CD14-positive monocyte (primary cell): ENCODE results near the gene EME1. TPM values are rescaled to one million over a fixed set of nuclear protein-coding genes. Genes with fewer than 3 reads are reported as not detected.

Experiments used
- DNase-seq, 3 donors: peaks; one replicate each; pipeline ENCODE4 v3.0.0-alpha.2; 2011 to 2022
- H2AFZ ChIP-seq: 2 replicates; pipeline ENCODE4 v1.6.0; 2012; ENCODE audit warnings: mild to moderate bottlenecking, low read depth, low read length, inconsistent platforms; ENCODE audit not compliant: insufficient read depth, poor library complexity, severe bottlenecking
- H3K27ac ChIP-seq, 2 donors: 1 replicate in 1 of 2; 2 replicates in 1 of 2; pipeline ENCODE4 v1.5.1; 2012 to 2013; ENCODE audit warnings: low read length in 2 of 2, control low read depth in 1 of 2, inconsistent platforms in 1 of 2, low read depth in 1 of 2, mild to moderate bottlenecking in 1 of 2
- H3K27me3 ChIP-seq, 2 donors: one replicate each; pipeline versions ENCODE4 v1.6.0 to v1.6.1; 2011 to 2013; ENCODE audit warnings: low read length in 2 of 2; ENCODE audit not compliant: control insufficient read depth in 2 of 2, insufficient read depth in 2 of 2
- H3K36me3 ChIP-seq, 2 donors: replicated peaks in 1 of 2; 1 replicate in 1 of 2; 2 replicates in 1 of 2; pipeline versions ENCODE4 v1.5.1 to v1.6.1; 2012 to 2013; ENCODE audit warnings: low read length in 2 of 2, control low read depth in 1 of 2, inconsistent platforms in 1 of 2, mild to moderate bottlenecking in 1 of 2; ENCODE audit not compliant: insufficient read depth in 2 of 2, control insufficient read depth in 1 of 2
- H3K4me1 ChIP-seq, 2 donors: 1 replicate in 1 of 2; 2 replicates in 1 of 2; pipeline versions ENCODE4 v1.5.1 to v1.6.1; 2012 to 2013; ENCODE audit warnings: low read length in 2 of 2, control low read depth in 1 of 2, inconsistent platforms in 1 of 2, mild to moderate bottlenecking in 1 of 2, moderate library complexity in 1 of 2; ENCODE audit not compliant: insufficient read depth in 2 of 2, control insufficient read depth in 1 of 2
- H3K4me2 ChIP-seq: replicated peaks from 2 replicates; pipeline ENCODE3; 2012; ENCODE audit warnings: low read length, moderate library complexity, mild to moderate bottlenecking; ENCODE audit not compliant: poor library complexity, severe bottlenecking; ENCODE audit errors: extremely low read depth
- H3K4me3 ChIP-seq, 3 experiments: fragments of 200-600 bp in 1 of 3; sonication (generic) in 1 of 3; replicated peaks in 1 of 3; 1 replicate in 2 of 3; 2 replicates in 1 of 3; pipeline ENCODE4 v1.5.1; 2011 to 2013; ENCODE audit warnings: low read length in 3 of 3, mild to moderate bottlenecking in 3 of 3, control low read depth in 2 of 3, low read depth in 2 of 3, inconsistent platforms in 1 of 3, moderate library complexity in 1 of 3
- H3K79me2 ChIP-seq: 2 replicates; pipeline ENCODE4 v1.6.0; 2012; ENCODE audit warnings: mild to moderate bottlenecking, control low read depth, inconsistent platforms, low read length, moderate library complexity; ENCODE audit not compliant: insufficient read depth
- H3K9ac ChIP-seq: 2 replicates; pipeline ENCODE4 v1.6.0; 2017; ENCODE audit warnings: low read length, mild to moderate bottlenecking; ENCODE audit not compliant: insufficient read depth, poor library complexity, severe bottlenecking
- H3K9me3 ChIP-seq, 2 donors: replicated peaks in 1 of 2; 1 replicate in 1 of 2; 2 replicates in 1 of 2; pipeline versions ENCODE4 v1.5.1 to v1.6.1; 2012 to 2013; ENCODE audit warnings: low read length in 2 of 2, control low read depth in 1 of 2; ENCODE audit not compliant: control insufficient read depth in 1 of 2, insufficient read depth in 1 of 2
- H4K20me1 ChIP-seq: 2 replicates; pipeline ENCODE4 v1.6.0; 2012; ENCODE audit warnings: mild to moderate bottlenecking, low read length, control low read depth, moderate library complexity; ENCODE audit not compliant: insufficient read depth
- H3K27ac Mint-ChIP-seq, 7 donors: one replicate each; pipeline ENCODE4 v1.8.0; 2020; ENCODE audit warnings: mild to moderate bottlenecking in 7 of 7, mixed read lengths in 7 of 7, moderate library complexity in 6 of 7, inconsistent platforms in 2 of 7
- H3K27me3 Mint-ChIP-seq, 3 donors: one replicate each; pipeline ENCODE4 v1.8.0; 2021 to 2022; ENCODE audit warnings: low read depth in 3 of 3, mild to moderate bottlenecking in 3 of 3, mixed read lengths in 3 of 3, moderate library complexity in 3 of 3, inconsistent platforms in 1 of 3
- H3K36me3 Mint-ChIP-seq, 2 donors: one replicate each; pipeline ENCODE4 v1.8.0; 2020; ENCODE audit warnings: mixed read lengths in 2 of 2, inconsistent platforms in 1 of 2, mild to moderate bottlenecking in 1 of 2
- H3K4me1 Mint-ChIP-seq: one replicate; pipeline ENCODE4 v1.8.0; 2020; ENCODE audit warnings: mild to moderate bottlenecking, mixed read lengths
- H3K4me3 Mint-ChIP-seq, 2 donors: one replicate each; pipeline ENCODE4 v1.8.0; 2020; ENCODE audit warnings: mild to moderate bottlenecking in 2 of 2, mixed read lengths in 2 of 2, moderate library complexity in 1 of 2
- H3K9me3 Mint-ChIP-seq, 7 donors: one replicate each; pipeline ENCODE4 v1.8.0; 2020 to 2022; ENCODE audit warnings: mixed read lengths in 7 of 7, mild to moderate bottlenecking in 6 of 7, moderate library complexity in 6 of 7, inconsistent platforms in 2 of 7
- CTCF ChIP-seq: fragments of 200-600 bp; IDR thresholded peaks from one replicate; pipeline ENCODE4 v1.8.0; 2022; ENCODE audit warnings: antibody characterized with exemption, mild to moderate bottlenecking
- WGBS: methylation state at CpG from one replicate; pipeline ENCODE4 v1.1.5; 2013; ENCODE audit warnings: missing lambda C conversion rate; ENCODE audit not compliant: insufficient coverage; 5-methylcytosine and 5-hydroxymethylcytosine counted together
- intact Hi-C, 2 donors: fragments of 100-400 bp; cut with micrococcal nuclease; formaldehyde crosslinking; loops; one replicate each; pipeline versions ENCODE4 v1.15.0 to v1.15.1; 2023
- polyA plus RNA-seq, 3 donors: library from polyadenylated mRNA; depleted of rRNA in 1 of 3; unstranded in 2 of 3; stranded (reverse) in 1 of 3; fragments of 300-500 nt in 2 of 3; fragments of >200 nt in 1 of 3; fragmentation: Illumina TruSeq in 2 of 3; gene quantifications; 1 replicate in 2 of 3; 2 replicates in 1 of 3; pipeline ENCODE4 v1.2.3, GENCODE V29; 2012 to 2021

EME1 gene
- polyA plus RNA-seq, 3 donors = 0.33 to 0.76 (median 0.43) TPM

DNA sequence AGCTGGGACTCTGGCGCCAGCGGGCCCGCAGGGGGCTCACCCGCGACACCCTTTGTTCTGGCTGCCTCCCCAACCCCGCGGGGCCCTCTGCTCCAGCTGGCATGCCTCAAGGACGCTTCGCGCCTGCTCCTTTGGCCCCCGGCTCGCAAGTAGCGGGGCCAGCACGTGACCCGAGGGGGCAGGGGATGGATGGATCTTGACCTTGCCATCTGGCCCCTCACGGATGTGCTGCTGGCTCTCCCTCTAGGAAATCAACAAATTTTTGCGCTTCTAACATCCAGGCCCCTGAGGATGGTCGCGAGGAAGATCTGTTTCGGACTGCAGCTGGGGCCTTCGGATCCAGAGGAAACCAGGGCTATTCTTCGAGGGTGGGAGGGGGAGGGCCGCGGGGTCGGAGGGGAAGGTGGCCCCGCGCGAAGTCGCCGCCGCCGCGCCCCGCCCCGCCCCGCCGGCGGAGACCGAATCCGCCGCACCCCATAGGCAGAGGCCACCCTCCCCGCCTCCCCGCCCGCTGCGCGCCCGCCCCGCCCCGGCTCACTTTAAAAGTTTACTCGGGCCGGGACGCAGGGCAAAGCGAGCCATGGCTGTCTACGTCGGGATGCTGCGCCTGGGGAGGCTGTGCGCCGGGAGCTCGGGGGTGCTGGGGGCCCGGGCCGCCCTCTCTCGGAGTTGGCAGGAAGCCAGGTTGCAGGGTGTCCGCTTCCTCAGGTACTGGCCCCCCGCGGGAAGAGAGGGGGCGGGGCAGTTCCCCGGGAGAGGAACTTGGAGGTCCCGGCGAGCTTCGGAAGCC is 52.8 kb downstream of the EME1 start, which contains the start of gene ACSF2:
ACSF2 (plus strand) TSS at position 537 of the 790 bp plus-strand sequence; CDS start at position 581, 44 bp downstream.
- H3K79me2 ChIP-seq = peaks cover 14% of the 10 kb centered on the region

GRCh38 chr17:50426472-50426782 is 53.4 kb downstream of the EME1 start:
- no peak for DNase-seq
- Mint-ChIP-seq H3K36me3 (peaks cover 0 to 3% of the 10 kb centered on the region in 2 donors), H3K27ac (peak overlapping the region in 5 of 7 donors; percentile 45 to 83 (median 60)), H3K9me3 (no peaks in the 10 kb centered on the region), H3K27me3 (peaks cover 0 to 5% (median 0%) of the 10 kb centered on the region in 3 donors), H3K4me1 (peaks cover 43% of the 10 kb centered on the region), H3K4me3 (peak overlapping the region; percentile 80 to 92)
- intact Hi-C loops = no loop called here
- Histone ChIP-seq H3K4me3 (peak overlapping the region; percentile 59 to 83 (median 65)), H2AFZ (peak overlapping the region; percentile 96), H3K9me3 (no peaks in the 10 kb centered on the region), H3K36me3 (no peaks in the 10 kb centered on the region), H3K27ac (peak overlapping the region; percentile 23 to 53), H3K79me2 (peaks cover 14% of the 10 kb centered on the region), H4K20me1 (no peaks in the 10 kb centered on the region), H3K4me2 (peak overlapping the region; percentile 90), H3K27me3 (no peaks in the 10 kb centered on the region), H3K4me1 (peaks cover 43 to 46% of the 10 kb centered on the region in 2 donors), H3K9ac (peak overlapping the region; percentile 62)
- 0% methylated on average over 3 of the region's 7 CpGs for WGBS
- TF ChIP-seq CTCF = no peak

More for the DNA sequence above, 52.8 kb downstream of the EME1 start, which contains the start of gene ACSF2:
- H3K27ac Mint-ChIP-seq = peak within 1 kb of the TSS; percentile 45 to 83 (median 73)
- H3K9me3 Mint-ChIP-seq = no peaks in the 10 kb centered on the region
- H3K27me3 ChIP-seq = no peaks in the 10 kb centered on the region
- intact Hi-C loops = no loop called here
- H3K4me1 ChIP-seq = peaks cover 48 to 52% of the 10 kb centered on the region in 2 donors
- peak within 1 kb of the TSS; percentile 62 for H3K9ac ChIP-seq
- no peaks in the 10 kb centered on the region for H4K20me1 ChIP-seq
- peak within 1 kb of the TSS; percentile 80 to 92 for H3K4me3 Mint-ChIP-seq
- DNase-seq = peak; percentile 37 to 39 (median 38)
- no peaks in the 10 kb centered on the region for H3K9me3 ChIP-seq
- peak within 1 kb of the TSS; percentile 23 to 53 for H3K27ac ChIP-seq
- peak within 1 kb of the TSS; percentile 96 for H2AFZ ChIP-seq
- H3K36me3 ChIP-seq = no peaks in the 10 kb centered on the region
- no peaks in the 10 kb centered on the region for H3K36me3 Mint-ChIP-seq
- peak within 1 kb of the TSS; percentile 59 to 83 (median 65) for H3K4me3 ChIP-seq
- H3K4me1 Mint-ChIP-seq = peaks cover 48% of the 10 kb centered on the region
- peaks cover 0 to 5% (median 0%) of the 10 kb centered on the region in 3 donors for H3K27me3 Mint-ChIP-seq
- peak within 1 kb of the TSS; percentile 90 for H3K4me2 ChIP-seq
- no peak for TF ChIP-seq CTCF
- under 1% methylated on average over 59 of the region's 70 CpGs for WGBS
